Heart left ventricle (tissue), 16 donors: Measurements from ENCODE around the gene ATG14. TPM values are rescaled to one million over a fixed set of nuclear protein-coding genes. Genes with fewer than 3 reads are reported as not detected.

Experiments
- ATAC-seq, 4 donors: fragments of 200-7000 bp; cut with Tn5 transposase; one replicate each; pipeline ENCODE4 v1.9.1; 2020 to 2022; ENCODE audit warnings: moderate library complexity in 4 of 4, mild to moderate bottlenecking in 3 of 4, moderate number of reproducible peaks in 1 of 4
- DNase-seq, 5 donors: peaks; one replicate each; pipeline ENCODE4 v3.0.0-alpha.2; 2020
- H3K27ac ChIP-seq, 12 donors: fragments of 200-600 bp; sonication (generic) in 4 of 12; one replicate each; pipeline versions ENCODE4 v1.5.0 to v1.8.0; 2016 to 2022; ENCODE audit warnings: mild to moderate bottlenecking in 2 of 12
- H3K27me3 ChIP-seq, 9 donors: fragments of 200-600 bp; sonication (generic) in 2 of 9; one replicate each; pipeline versions ENCODE4 v1.5.1 to v1.8.0; 2016 to 2022; ENCODE audit warnings: mild to moderate bottlenecking in 3 of 9
- H3K36me3 ChIP-seq, 9 donors: fragments of 200-600 bp; sonication (generic) in 2 of 9; one replicate each; pipeline versions ENCODE4 v1.5.0 to v1.8.0; 2018 to 2022; ENCODE audit warnings: mild to moderate bottlenecking in 2 of 9
- H3K4me1 ChIP-seq, 12 donors: fragments of 200-600 bp; sonication (generic) in 4 of 12; one replicate each; pipeline versions ENCODE4 v1.5.0 to v1.8.0; 2016 to 2022; ENCODE audit warnings: mild to moderate bottlenecking in 3 of 12
- H3K4me3 ChIP-seq, 12 donors: fragments of 200-600 bp; sonication (generic) in 4 of 12; one replicate each; pipeline versions ENCODE4 v1.5.0 to v1.8.0; 2017 to 2022; ENCODE audit warnings: mild to moderate bottlenecking in 9 of 12, moderate library complexity in 4 of 12
- H3K9me3 ChIP-seq, 12 donors: fragments of 200-600 bp; sonication (generic) in 4 of 12; one replicate each; pipeline versions ENCODE4 v1.5.0 to v1.8.0; 2016 to 2022; ENCODE audit warnings: mild to moderate bottlenecking in 1 of 12
- POLR2A ChIP-seq, 2 donors: fragments of 450-650 bp; IDR thresholded peaks; one replicate each; pipeline ENCODE4 v1.6.1; 2017; ENCODE audit warnings: antibody characterized with exemption in 2 of 2, mild to moderate bottlenecking in 2 of 2, moderate library complexity in 2 of 2
- WGBS, 4 donors: extraction: QIAGEN DNeasy Blood & Tissue Kit in 2 of 4; methylation state at CpG; one replicate each; pipeline versions ENCODE4 v1.1.5 to v1.1.7; 2013 to 2018; 5-methylcytosine and 5-hydroxymethylcytosine counted together
- intact Hi-C, 10 donors: fragments of 100-400 bp; cut with DNase I; formaldehyde crosslinking; loops; one replicate each; pipeline versions ENCODE4 v1.11.1 to v1.14.2; 2022
- polyA plus RNA-seq, 2 donors: library from polyadenylated mRNA; stranded (reverse); fragments of 200-250 nt; gene quantifications; one replicate each; pipeline ENCODE4 v1.2.3, GENCODE V29; 2013
- total RNA-seq, 9 donors: library from RNA; depleted of rRNA in 2 of 9; stranded (reverse); fragments of >200 nt in 2 of 9; fragmentation: NEBNext Ultra II Directional in 3 of 9; extraction: Animal tissue kit (Norgen Biotek cat#: 25700) in 3 of 9; gene quantifications; one replicate each; pipeline versions ENCODE4 v1.1.0 to v1.2.4, GENCODE V29; 2016 to 2023
- TF ChIP-seq, protein P1 (sequence below), 12 donors: fragments of 200-600 bp; sonication (generic) in 4 of 12; IDR thresholded peaks; one replicate each; pipeline versions ENCODE4 v1.5.0 to v1.8.0; 2018 to 2022; ENCODE audit warnings: antibody characterized with exemption in 12 of 12, mild to moderate bottlenecking in 5 of 12
- donor health status: ischemic (EF 13 %, LVEDD 7.1; RV severe dilation, severe dysfunction).
- donor health status: healthy with polysubstance abuse.
- donor health status: DM: no; HTN: yes; CAD: no.
- donor health status: DM: no; HTN: no; CAD: no.
- donor health status: ischemic (EF 25% LVEDD 6.9; RV normal size, moderate dysfunction).
- donor health status: ischemic (EF 25% LVEDD 5.7; RV mildly dilated, moderate dysfunction).
- donor health status: healthy.
- donor health status: DM: yes; HTN: yes; CAD: no.
- donor health status: ischemic (EF 35%, LVEDD 5.7; RV mildly dilated, moderate dysfunction).
- donor health status: nonischemic (EF 11% LVEDD 7.7; RV severe dilation, severe dysfunction).
- donor health status: DM: yes; HTN: yes; CAD: no.
- donor health status: PGD.
- donor health status: ischemic (EF 29% LVEDD 5.4; RV normal size, mild dysfunction).
- donor health status: nonischemic (EF 23%, LVEDD 6.1; RV moderate dilation, normal function).

ATG14 gene
- total and polyA plus RNA-seq, 11 donors, result 5.9 to 16.2 (median 12.5) TPM

- ATAC-seq, result no peak
- H3K4me3 ChIP-seq, result no peak overlapping the region
- peaks cover 0 to 24% (median 6%) of the 10 kb centered on the region in 12 donors for H3K4me1 ChIP-seq
- H3K36me3 ChIP-seq, result no peaks in the 10 kb centered on the region
- intact Hi-C loops, result loop anchor here in 4 of 10 donors (10.0 kb wide), 3 partner anchors 145 to 205 kb away; partner anchors contain the start of gene FBXO34 (in 1 of the 4)
- H3K27me3 ChIP-seq, result no peaks in the 10 kb centered on the region
- TF ChIP-seq POLR2A (IDR thresholded peaks at IDR 0.05), result no peak
- TF ChIP-seq, protein P1, sequence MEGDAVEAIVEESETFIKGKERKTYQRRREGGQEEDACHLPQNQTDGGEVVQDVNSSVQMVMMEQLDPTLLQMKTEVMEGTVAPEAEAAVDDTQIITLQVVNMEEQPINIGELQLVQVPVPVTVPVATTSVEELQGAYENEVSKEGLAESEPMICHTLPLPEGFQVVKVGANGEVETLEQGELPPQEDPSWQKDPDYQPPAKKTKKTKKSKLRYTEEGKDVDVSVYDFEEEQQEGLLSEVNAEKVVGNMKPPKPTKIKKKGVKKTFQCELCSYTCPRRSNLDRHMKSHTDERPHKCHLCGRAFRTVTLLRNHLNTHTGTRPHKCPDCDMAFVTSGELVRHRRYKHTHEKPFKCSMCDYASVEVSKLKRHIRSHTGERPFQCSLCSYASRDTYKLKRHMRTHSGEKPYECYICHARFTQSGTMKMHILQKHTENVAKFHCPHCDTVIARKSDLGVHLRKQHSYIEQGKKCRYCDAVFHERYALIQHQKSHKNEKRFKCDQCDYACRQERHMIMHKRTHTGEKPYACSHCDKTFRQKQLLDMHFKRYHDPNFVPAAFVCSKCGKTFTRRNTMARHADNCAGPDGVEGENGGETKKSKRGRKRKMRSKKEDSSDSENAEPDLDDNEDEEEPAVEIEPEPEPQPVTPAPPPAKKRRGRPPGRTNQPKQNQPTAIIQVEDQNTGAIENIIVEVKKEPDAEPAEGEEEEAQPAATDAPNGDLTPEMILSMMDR (IDR thresholded peaks at IDR 0.05), result no peak
- DNase-seq, result no peak
- no peak overlapping the region for H3K27ac ChIP-seq
- H3K9me3 ChIP-seq, result no peaks in the 10 kb centered on the region
- 93 to 97% (median 95%) methylated on average over 1 of the region's 1 CpG for WGBS, 4 donors
These were observed 8.0 kb upstream of the ATG14 start for GRCh38 chr14:55419663-55420062.

- no peak for DNase-seq
- no peak for ATAC-seq
- WGBS, 4 donors, result 29 to 47% (median 38%) methylated on average over 6 of the region's 6 CpGs
- Histone ChIP-seq H3K4me3 (no peak overlapping the region), H3K36me3 (no peaks in the 10 kb centered on the region), H3K27me3 (no peaks in the 10 kb centered on the region), H3K27ac (no peak overlapping the region), H3K9me3 (no peaks in the 10 kb centered on the region), H3K4me1 (peaks cover 0 to 13% (median 6%) of the 10 kb centered on the region in 12 donors)
- intact Hi-C loops, result loop anchor here in 1 of 10 donors (10.0 kb wide), 1 partner anchor 144 kb away; the partner anchor contains the start of gene FBXO34
- TF ChIP-seq, protein P1 (IDR thresholded peaks at IDR 0.05), result no peak
- TF ChIP-seq POLR2A (IDR thresholded peaks at IDR 0.05), result no peak
These were observed 6.8 kb upstream of the ATG14 start for GRCh38 chr14:55418411-55418810.

DNA sequence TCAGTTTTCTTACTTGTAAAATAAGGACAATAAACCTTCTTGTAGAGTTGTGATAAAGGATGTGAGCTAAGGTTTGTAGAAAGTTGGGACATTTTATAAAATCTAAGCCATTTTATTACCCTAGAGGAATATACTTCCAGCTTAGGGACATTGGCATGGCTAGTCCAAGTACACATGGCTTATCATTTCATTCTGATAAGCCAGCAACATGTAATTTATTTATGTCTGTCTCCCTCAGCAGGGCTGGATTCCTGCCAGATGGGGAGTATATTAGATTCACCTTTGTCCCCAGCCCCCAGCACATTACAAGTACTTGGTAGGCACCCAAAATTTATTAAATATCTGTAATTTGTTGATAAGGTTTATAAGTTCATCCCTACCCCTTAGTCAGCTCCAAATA is 6.3 kb upstream of the ATG14 start:
- DNase-seq (peak in 2 of 5 donors; percentile 11 to 41), ATAC-seq (peak in 2 of 4 donors; percentile 38 to 48)
- no peak for TF ChIP-seq POLR2A (IDR thresholded peaks at IDR 0.05)
- TF ChIP-seq, protein P1 (IDR thresholded peaks at IDR 0.05), result no peak
- intact Hi-C loops, result loop anchor here in 1 of 10 donors (10.0 kb wide), 1 partner anchor 143 kb away; the partner anchor contains the start of gene FBXO34
- Histone ChIP-seq H3K9me3 (no peaks in the 10 kb centered on the region), H3K4me1 (peaks cover 0 to 13% (median 6%) of the 10 kb centered on the region in 12 donors), H3K27me3 (no peaks in the 10 kb centered on the region), H3K4me3 (no peak overlapping the region), H3K36me3 (no peaks in the 10 kb centered on the region), H3K27ac (peak overlapping the region in 3 of 12 donors; percentile 26 to 35 (median 29))

DNA sequence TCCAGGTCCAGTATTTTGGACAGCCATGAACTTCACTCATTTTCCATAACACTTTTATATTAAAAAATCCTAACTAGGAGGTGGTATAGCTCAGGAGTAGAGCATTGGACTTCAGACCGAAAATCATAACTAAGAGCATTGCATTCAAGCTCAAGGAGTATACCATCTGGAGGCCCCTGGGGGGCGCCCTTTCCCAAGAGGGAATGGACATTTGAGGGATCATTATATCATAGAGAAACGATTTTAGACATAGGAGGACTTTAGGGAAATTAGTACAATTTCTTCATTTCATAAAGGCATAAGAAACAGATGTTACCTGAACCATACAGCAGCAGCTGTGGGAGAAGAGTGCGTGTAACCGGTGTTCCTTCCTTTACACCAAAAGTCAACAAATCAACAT is 5.2 kb upstream of the ATG14 start:
- H3K4me3 ChIP-seq, result no peak overlapping the region
- DNase-seq, result no peak
- no peak overlapping the region for H3K27ac ChIP-seq
- WGBS, 4 donors, result 54 to 63% (median 58%) methylated on average over 5 of the region's 5 CpGs
- ATAC-seq, result no peak
- intact Hi-C loops, result loop anchor here in 1 of 10 donors (10.0 kb wide), 1 partner anchor 142 kb away; the partner anchor contains the start of gene FBXO34
- peaks cover 0 to 20% (median 9%) of the 10 kb centered on the region in 12 donors for H3K4me1 ChIP-seq
- H3K27me3 ChIP-seq, result no peaks in the 10 kb centered on the region
- H3K9me3 ChIP-seq, result no peaks in the 10 kb centered on the region
- no peak for TF ChIP-seq POLR2A (IDR thresholded peaks at IDR 0.05)
- TF ChIP-seq, protein P1 (IDR thresholded peaks at IDR 0.05), result peak in 7 of 12 donors; percentile 10 to 35 (median 18)
- H3K36me3 ChIP-seq, result no peaks in the 10 kb centered on the region
